GM08714 (cell line): ENCODE data around the gene RALGAPA2.

ENCODE experiments used
- H3K4me3 ChIP-seq: fragments of 200-500 bp; sonication (Bioruptor generic); 2 replicates; pipeline ENCODE4 v1.5.1; 2014; ENCODE audit warnings: mild to moderate bottlenecking, low read length, inconsistent platforms
- ZNF274 ChIP-seq: IDR thresholded peaks from 2 replicates; pipeline ENCODE4 v1.6.1; 2012; ENCODE audit warnings: mild to moderate bottlenecking, low read depth, low read length

Gene RALGAPA2

GRCh38 chr20:20411836-20412235 is 300.6 kb downstream of the RALGAPA2 start:
- TF ChIP-seq ZNF274: no peak
- no peak overlapping the region for H3K4me3 ChIP-seq

- no peak for TF ChIP-seq ZNF274
- no peak overlapping the region for H3K4me3 ChIP-seq
These were observed 301.0 kb downstream of the RALGAPA2 start for GRCh38 chr20:20411402-20411801.

GRCh38 chr20:20410678-20411077 is 301.8 kb downstream of the RALGAPA2 start:
- no peak for TF ChIP-seq ZNF274
- H3K4me3 ChIP-seq: no peak overlapping the region

GRCh38 chr20:20409331-20409730 is 303.1 kb downstream of the RALGAPA2 start:
- H3K4me3 ChIP-seq: no peak overlapping the region
- TF ChIP-seq ZNF274: no peak

- no peak overlapping the region for H3K4me3 ChIP-seq
- TF ChIP-seq ZNF274: no peak
These were observed 304.3 kb downstream of the RALGAPA2 start for GRCh38 chr20:20407891-20408805.

GRCh38 chr20:20406306-20406705 is 306.1 kb downstream of the RALGAPA2 start:
- no peak for TF ChIP-seq ZNF274
- no peak overlapping the region for H3K4me3 ChIP-seq

GRCh38 chr20:20405623-20406022 is 306.8 kb downstream of the RALGAPA2 start:
- H3K4me3 ChIP-seq: no peak overlapping the region
- no peak for TF ChIP-seq ZNF274

- H3K4me3 ChIP-seq: no peak overlapping the region
- no peak for TF ChIP-seq ZNF274
These were observed 307.8 kb downstream of the RALGAPA2 start for GRCh38 chr20:20404633-20405032.

- no peak for TF ChIP-seq ZNF274
- H3K4me3 ChIP-seq: no peak overlapping the region
These were observed 310.5 kb downstream of the RALGAPA2 start for GRCh38 chr20:20401991-20402390.

- H3K4me3 ChIP-seq: no peak overlapping the region
- no peak for TF ChIP-seq ZNF274
These were observed 312.6 kb downstream of the RALGAPA2 start for GRCh38 chr20:20399531-20400500.

GRCh38 chr20:20398123-20398522 is 314.3 kb downstream of the RALGAPA2 start:
- TF ChIP-seq ZNF274: no peak
- H3K4me3 ChIP-seq: no peak overlapping the region

- H3K4me3 ChIP-seq: no peak overlapping the region
- TF ChIP-seq ZNF274: no peak
These were observed 315.6 kb downstream of the RALGAPA2 start for GRCh38 chr20:20396794-20397193.

GRCh38 chr20:20395903-20396568 is 316.4 kb downstream of the RALGAPA2 start:
- no peak for TF ChIP-seq ZNF274
- no peak overlapping the region for H3K4me3 ChIP-seq

- TF ChIP-seq ZNF274: no peak
- no peak overlapping the region for H3K4me3 ChIP-seq
These were observed 317.4 kb downstream of the RALGAPA2 start for GRCh38 chr20:20395087-20395486.
